ENCODE measurements around the gene SLC19A1. TPM values are rescaled to one million over a fixed set of nuclear protein-coding genes. Genes with fewer than 3 reads are reported as not detected.

SLC19A1 gene
- total RNA-seq, 2 donors from 2014 or later: 4.7 to 6.1 TPM

DNA sequence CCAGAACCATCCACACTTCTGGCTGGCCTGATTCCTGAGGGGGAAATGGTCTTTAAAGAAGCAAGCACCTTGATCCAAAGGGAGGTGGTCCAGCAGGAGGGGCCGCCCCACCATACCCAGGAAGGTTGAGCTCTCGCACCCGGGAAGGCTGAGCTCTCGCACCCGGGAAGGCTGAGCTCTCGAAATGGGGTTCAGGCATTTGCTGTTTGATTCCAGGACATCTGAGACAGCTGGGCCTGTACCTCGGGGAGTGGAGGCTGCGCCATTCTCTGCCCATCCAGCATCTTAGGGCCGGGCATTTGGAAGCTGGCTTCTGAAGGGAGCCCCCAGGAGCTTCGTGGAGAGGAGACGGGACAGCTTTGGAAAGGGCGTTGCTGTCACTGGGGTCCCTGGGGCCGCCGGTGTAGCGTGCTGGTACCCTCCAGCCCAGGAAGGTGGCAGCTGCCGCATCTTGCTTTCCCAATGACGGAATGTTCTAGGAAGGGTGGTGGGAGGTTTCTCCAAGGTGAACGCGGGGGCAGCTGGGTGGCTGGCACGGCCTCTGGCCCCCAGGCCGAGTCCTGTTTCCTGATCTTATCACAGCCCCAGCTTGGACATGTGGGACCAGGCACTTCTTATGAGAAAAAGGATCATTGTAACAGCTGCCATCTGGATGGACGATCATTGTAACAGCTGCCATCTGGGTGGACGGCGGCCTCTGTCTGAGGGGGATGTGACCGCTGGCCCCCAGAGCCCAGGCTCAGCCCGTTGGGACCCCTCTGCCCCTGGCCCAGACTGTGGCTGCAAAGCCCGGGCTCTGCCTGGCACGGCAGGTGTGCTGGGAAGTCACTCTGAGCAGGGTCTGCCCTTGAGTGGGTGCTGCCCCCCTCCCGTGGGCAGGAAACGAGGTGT lies 75.7 kb downstream of the SLC19A1 start:
- ATAC-seq (ENCODE audit: insufficient number of reproducible peaks, low FRiP score, low read depth) (no peak), DNase-seq (ENCODE audit: low spot score) (no peak)
- peaks cover 7 to 23% of the 10 kb centered on the region in 2 donors for H3K4me1 ChIP-seq (ENCODE audit: control insufficient read depth in 1 of 2, low read depth in 2 of 2)
- H3K36me3 ChIP-seq: peaks cover 14% of the 10 kb centered on the region
- no peak overlapping the region for H3K4me3 ChIP-seq
- H3K27me3 ChIP-seq (replicated peaks; ENCODE audit: insufficient read depth): no peaks in the 10 kb centered on the region
- peak overlapping the region in 1 of 2 donors; percentile 47 for H3K27ac ChIP-seq
- H3K9me3 ChIP-seq: no peaks in the 10 kb centered on the region
- TF ChIP-seq CTCF (IDR thresholded peaks at IDR 0.05): no peak

DNA sequence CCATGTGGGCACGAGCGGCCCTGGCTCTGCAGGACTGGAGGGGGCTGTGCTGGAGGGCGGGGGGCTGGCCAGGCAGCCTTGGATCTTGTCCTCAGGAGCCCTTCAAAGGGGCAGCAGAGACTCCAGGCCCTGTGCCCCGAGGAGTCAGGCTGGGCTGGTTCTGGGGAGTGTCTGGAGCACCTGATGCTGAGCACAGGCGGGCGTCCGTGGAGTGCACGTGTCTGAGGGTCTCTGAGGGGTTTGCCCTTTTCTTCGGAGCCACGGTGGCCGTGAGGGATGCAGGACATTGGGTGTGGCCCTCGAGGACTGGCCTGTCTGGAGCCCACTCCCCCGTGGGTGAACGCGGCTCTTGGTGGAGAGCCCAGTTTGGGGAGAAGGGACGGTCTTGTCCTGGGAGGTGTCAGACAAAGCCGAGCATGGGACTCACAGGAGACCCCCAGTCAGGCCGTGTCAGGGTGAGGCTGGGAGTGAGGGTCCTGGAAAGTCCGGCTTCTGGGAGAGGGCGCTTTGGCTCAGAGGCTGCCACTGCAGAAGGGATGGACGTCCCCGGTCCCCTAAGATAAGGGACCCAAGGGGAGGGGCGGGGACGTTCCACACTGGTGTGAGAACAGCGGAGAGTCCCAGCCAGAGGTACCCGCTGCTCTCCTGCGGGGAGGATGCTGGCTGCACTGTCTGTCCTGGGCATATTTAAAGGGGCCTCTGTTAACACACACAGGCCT lies 76.5 kb downstream of the SLC19A1 start:
- H3K4me3 ChIP-seq: no peak overlapping the region
- H3K36me3 ChIP-seq: peaks cover 16% of the 10 kb centered on the region
- DNase-seq (ENCODE audit: low spot score): no peak
- H3K9me3 ChIP-seq: no peaks in the 10 kb centered on the region
- no peaks in the 10 kb centered on the region for H3K27me3 ChIP-seq (replicated peaks; ENCODE audit: insufficient read depth)
- H3K4me1 ChIP-seq (ENCODE audit: control insufficient read depth in 1 of 2, low read depth in 2 of 2): peaks cover 4 to 19% of the 10 kb centered on the region in 2 donors
- no peak for TF ChIP-seq CTCF (IDR thresholded peaks at IDR 0.05)
- peak overlapping the region in 1 of 2 donors; percentile 47 for H3K27ac ChIP-seq
- no peak for ATAC-seq (ENCODE audit: insufficient number of reproducible peaks, low FRiP score, low read depth)

DNA sequence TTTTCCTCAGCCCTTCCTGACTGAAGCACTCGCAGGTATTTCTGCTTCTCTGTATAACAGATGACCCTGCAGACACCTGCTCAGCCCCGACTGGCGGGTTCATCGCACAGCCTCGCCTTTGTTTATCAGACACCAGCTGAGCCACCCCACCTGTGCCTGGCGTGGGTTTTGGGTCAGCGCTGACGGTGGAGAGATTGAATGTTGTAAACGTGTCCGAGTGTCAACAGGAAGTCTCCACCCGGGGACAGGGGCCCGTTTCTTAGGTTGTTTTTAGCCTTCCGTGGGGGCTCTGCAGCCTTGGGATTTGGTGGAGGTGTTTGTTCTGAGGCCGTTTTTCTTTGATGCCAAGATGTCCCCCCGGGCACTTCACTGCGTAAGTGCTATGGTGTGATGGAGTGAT lies 77.1 kb downstream of the SLC19A1 start:
- Histone ChIP-seq H3K4me1 (ENCODE audit: control insufficient read depth in 1 of 2, low read depth in 2 of 2) (peaks cover 3 to 19% of the 10 kb centered on the region in 2 donors), H3K27ac (peak overlapping the region in 1 of 2 donors; percentile 8), H3K4me3 (no peak overlapping the region), H3K27me3 (replicated peaks; ENCODE audit: insufficient read depth) (no peaks in the 10 kb centered on the region), H3K9me3 (no peaks in the 10 kb centered on the region), H3K36me3 (peaks cover 16% of the 10 kb centered on the region)
- TF ChIP-seq CTCF (IDR thresholded peaks at IDR 0.05): no peak
- ATAC-seq (ENCODE audit: insufficient number of reproducible peaks, low FRiP score, low read depth) (no peak), DNase-seq (ENCODE audit: low spot score) (no peak)

- Histone ChIP-seq H3K36me3 (peaks cover 13% of the 10 kb centered on the region), H3K4me1 (ENCODE audit: control insufficient read depth in 1 of 2, low read depth in 2 of 2) (peaks cover 3 to 20% of the 10 kb centered on the region in 2 donors), H3K4me3 (no peak overlapping the region), H3K27ac (no peak overlapping the region), H3K27me3 (replicated peaks; ENCODE audit: insufficient read depth) (no peaks in the 10 kb centered on the region), H3K9me3 (no peaks in the 10 kb centered on the region)
- DNase-seq (ENCODE audit: low spot score) (no peak), ATAC-seq (ENCODE audit: insufficient number of reproducible peaks, low FRiP score, low read depth) (no peak)
- TF ChIP-seq CTCF (IDR thresholded peaks at IDR 0.05): no peak
Observed at GRCh38 chr21:45464309-45464708, 77.9 kb downstream of the SLC19A1 start.

- ATAC-seq (ENCODE audit: insufficient number of reproducible peaks, low FRiP score, low read depth) (no peak), DNase-seq (ENCODE audit: low spot score) (no peak)
- Histone ChIP-seq H3K9me3 (no peaks in the 10 kb centered on the region), H3K27me3 (replicated peaks; ENCODE audit: insufficient read depth) (no peaks in the 10 kb centered on the region), H3K36me3 (peaks cover 10% of the 10 kb centered on the region), H3K4me1 (ENCODE audit: control insufficient read depth in 1 of 2, low read depth in 2 of 2) (peaks cover 3 to 18% of the 10 kb centered on the region in 2 donors), H3K4me3 (no peak overlapping the region), H3K27ac (no peak overlapping the region)
- no peak for TF ChIP-seq CTCF (IDR thresholded peaks at IDR 0.05)
Observed at GRCh38 chr21:45463871-45464270, 78.4 kb downstream of the SLC19A1 start.
